HG02970 (cell line): ENCODE measurements around the gene HOTAIR.

ENCODE experiments used
- ATAC-seq: cut with Tn5 transposase; IDR thresholded peaks from one replicate; pipeline ENCODE4 v1.9.1; 2021; ENCODE audit warnings: mild to moderate bottlenecking, moderate library complexity, moderate number of reproducible peaks; ENCODE audit not compliant: unreplicated experiment, low FRiP score

HOTAIR gene

GRCh38 chr12:53976823-53977595, 2.3 kb upstream of the HOTAIR start:
- no peak for ATAC-seq

GRCh38 chr12:53976172-53976822, 1.5 kb upstream of the HOTAIR start:
- ATAC-seq = no peak

GRCh38 chr12:53975479-53976152, 862 bp upstream of the HOTAIR start:
- no peak for ATAC-seq

- ATAC-seq = no peak
These were observed 314 bp upstream of the HOTAIR start for GRCh38 chr12:53975064-53975471.

- no peak for ATAC-seq
These were observed 1.3 kb downstream of the HOTAIR start for GRCh38 chr12:53973236-53974042.

- no peak for ATAC-seq
These were observed 2.0 kb downstream of the HOTAIR start, which contains the start of gene HOXC11 for GRCh38 chr12:53972722-53973235. Gene HOXC11, plus strand, starts transcription at chr12:53973126. Its CDS starts 116 bp downstream, at chr12:53973242.

- ATAC-seq = no peak
These were observed 2.5 kb downstream of the HOTAIR start for GRCh38 chr12:53972152-53972702.

GRCh38 chr12:53971686-53972085, 3.1 kb downstream of the HOTAIR start:
- no peak for ATAC-seq

- ATAC-seq = no peak
These were observed 3.6 kb downstream of the HOTAIR start for GRCh38 chr12:53971129-53971528.

- no peak for ATAC-seq
These were observed 4.3 kb downstream of the HOTAIR start for GRCh38 chr12:53970451-53970850.

- no peak for ATAC-seq
These were observed 5.0 kb downstream of the HOTAIR start for GRCh38 chr12:53969588-53970259.

GRCh38 chr12:53968214-53969127, 6.3 kb downstream of the HOTAIR start:
- ATAC-seq = no peak

GRCh38 chr12:53967421-53967925, 7.3 kb downstream of the HOTAIR start:
- ATAC-seq = no peak

GRCh38 chr12:53966385-53967133, 8.2 kb downstream of the HOTAIR start:
- ATAC-seq = no peak

GRCh38 chr12:53966085-53966384, 8.7 kb downstream of the HOTAIR start:
- ATAC-seq = no peak

GRCh38 chr12:53965281-53966084, 9.3 kb downstream of the HOTAIR start:
- ATAC-seq = no peak

- no peak for ATAC-seq
These were observed 10.4 kb downstream of the HOTAIR start for GRCh38 chr12:53964315-53964713.
